ENCODE data around the gene TLR9. TPM values are rescaled to one million over a fixed set of nuclear protein-coding genes. Genes with fewer than 3 reads are reported as not detected.

TLR9 gene
- total RNA-seq, 1 experiment from 2014 or later, result 0.44 TPM

GRCh38 chr3:52217409-52217805 lies 8.0 kb downstream of the TLR9 start:
- no peaks in the 10 kb centered on the region for H3K27me3 ChIP-seq (ENCODE audit: insufficient read depth, low read depth)
- H3K4me3 ChIP-seq, result peak overlapping the region; percentile 43; the same call in 1 of the 2 replicates
- peak overlapping the region; percentile 97 for H3K27ac ChIP-seq
- intact Hi-C loops (cut with micrococcal nuclease; ENCODE audit: unreplicated experiment), result loop anchor here (1.0 to 5.0 kb wide), 7 partner anchors 20 to 235 kb away; partner anchors contain the start of genes GLYCTK, POC1A and TNNC1
- H2AFZ ChIP-seq, result 0 out of 2 replicates have a peak overlapping the region, but pooled peaks have one; percentile 11
- peaks cover 11% of the 10 kb centered on the region; the same call in 1 of the 2 replicates for H3K36me3 ChIP-seq (ENCODE audit: low read depth)
- BruUV-seq (replicated peaks), result no TSS peak
- ChIA-PET POLR2A (ENCODE audit: unreplicated experiment) (interaction anchor here (0.6 to 1.1 kb wide), 4 partner anchors 13 to 63 kb away, joined by 3 to 10 read pairs (median 6); partner anchors contain the start of gene POC1A), CTCF (interaction anchor here (0.6 to 1.2 kb wide), 2 partner anchors 20 to 22 kb away, joined by 3 to 7 read pairs; no protein-coding TSS in a partner anchor)
- no peaks in the 10 kb centered on the region for H4K20me1 ChIP-seq (ENCODE audit: insufficient read depth)
- TF ChIP-seq EZH2 (IDR thresholded peaks at IDR 0.05; ENCODE audit: low read depth), result no peak
- no peak for TF ChIP-seq CTCF (conservative IDR thresholded peaks at IDR 0.05)
- peak overlapping the region; percentile 69 for H3K4me2 ChIP-seq
- H3K9me2 ChIP-seq (ENCODE audit: insufficient read depth), result no peaks in the 10 kb centered on the region
- no peaks in the 10 kb centered on the region; the same call in 1 of the 2 replicates for H3K79me2 ChIP-seq (ENCODE audit: low read depth)
- no peaks in the 10 kb centered on the region for H3K9me3 ChIP-seq (ENCODE audit: insufficient read depth, low read depth)
- H3K4me1 ChIP-seq (replicated peaks; ENCODE audit: insufficient read depth), result peaks cover 66% of the 10 kb centered on the region
- no peak for DNase-seq
- peaks cover 43% of the 10 kb centered on the region for H3F3A ChIP-seq (ENCODE audit: insufficient read depth, low read depth)

GRCh38 chr3:52216585-52217408 lies 8.6 kb downstream of the TLR9 start:
- no peaks in the 10 kb centered on the region for H3K9me3 ChIP-seq (ENCODE audit: insufficient read depth, low read depth)
- peaks cover 14% of the 10 kb centered on the region for H3K36me3 ChIP-seq (ENCODE audit: low read depth)
- DNase-seq, result peak; percentile 94 to 98
- peaks cover 66% of the 10 kb centered on the region for H3K4me1 ChIP-seq (replicated peaks; ENCODE audit: insufficient read depth)
- peak overlapping the region; percentile 69 for H3K4me2 ChIP-seq
- TF ChIP-seq EZH2 (IDR thresholded peaks at IDR 0.05; ENCODE audit: low read depth) (no peak), CTCF (conservative IDR thresholded peaks at IDR 0.05) (no peak)
- H4K20me1 ChIP-seq (ENCODE audit: insufficient read depth), result no peaks in the 10 kb centered on the region
- ChIA-PET POLR2A (ENCODE audit: unreplicated experiment) (interaction anchor here (0.6 to 1.1 kb wide), 7 partner anchors 12 to 319 kb away, joined by 3 to 10 read pairs (median 5); partner anchors contain the start of gene POC1A), CTCF (interaction anchor here (0.5 to 1.2 kb wide), 4 partner anchors 21 to 1895 kb away, joined by 3 to 15 read pairs (median 6); no protein-coding TSS in a partner anchor)
- no peaks in the 10 kb centered on the region; the same call in 1 of the 2 replicates for H3K79me2 ChIP-seq (ENCODE audit: low read depth)
- H3F3A ChIP-seq (ENCODE audit: insufficient read depth, low read depth), result peaks cover 43% of the 10 kb centered on the region
- BruUV-seq (replicated peaks), result no TSS peak
- H3K9me2 ChIP-seq (ENCODE audit: insufficient read depth), result no peaks in the 10 kb centered on the region
- intact Hi-C loops (cut with micrococcal nuclease; ENCODE audit: unreplicated experiment), result loop anchor here (1.0 to 5.0 kb wide), 7 partner anchors 21 to 236 kb away; partner anchors contain the start of genes GLYCTK, POC1A and TNNC1
- no peak overlapping the region for H2AFZ ChIP-seq
- peak overlapping the region; percentile 17; the same call in 1 of the 2 replicates for H3K4me3 ChIP-seq
- no peaks in the 10 kb centered on the region for H3K27me3 ChIP-seq (ENCODE audit: insufficient read depth, low read depth)
- H3K27ac ChIP-seq, result peak overlapping the region; percentile 97

GRCh38 chr3:52215351-52215750 lies 10.1 kb downstream of the TLR9 start:
- Histone ChIP-seq H3K27ac (peak overlapping the region; percentile 97), H3K4me1 (replicated peaks; ENCODE audit: insufficient read depth) (peaks cover 70% of the 10 kb centered on the region), H3K9me2 (ENCODE audit: insufficient read depth) (no peaks in the 10 kb centered on the region), H3K4me2 (peak overlapping the region; percentile 60; the same call in 1 of the 2 replicates), H3K9me3 (ENCODE audit: insufficient read depth, low read depth) (no peaks in the 10 kb centered on the region), H3K36me3 (ENCODE audit: low read depth) (peaks cover 24% of the 10 kb centered on the region), H3F3A (ENCODE audit: insufficient read depth, low read depth) (peaks cover 49% of the 10 kb centered on the region), H3K4me3 (no peak overlapping the region), H4K20me1 (ENCODE audit: insufficient read depth) (no peaks in the 10 kb centered on the region), H2AFZ (no peak overlapping the region), H3K79me2 (ENCODE audit: low read depth) (no peaks in the 10 kb centered on the region; the same call in 1 of the 2 replicates), H3K27me3 (ENCODE audit: insufficient read depth, low read depth) (no peaks in the 10 kb centered on the region)
- intact Hi-C loops (cut with micrococcal nuclease; ENCODE audit: unreplicated experiment), result loop anchor here (5.0 kb wide), 3 partner anchors 72 to 237 kb away; partner anchors contain the start of genes GLYCTK and TNNC1
- no peak for DNase-seq
- BruUV-seq (replicated peaks), result no TSS peak
- TF ChIP-seq CTCF (conservative IDR thresholded peaks at IDR 0.05) (no peak), EZH2 (IDR thresholded peaks at IDR 0.05; ENCODE audit: low read depth) (no peak)
- ChIA-PET POLR2A (ENCODE audit: unreplicated experiment) (no interaction called here), CTCF (interaction anchor here (0.6 kb wide), 1 partner anchor 231 kb away, joined by 3 read pairs; no protein-coding TSS in a partner anchor)
